ENCODE measurements around the gene FBXW9. TPM values are rescaled to one million over a fixed set of nuclear protein-coding genes. Genes with fewer than 3 reads are reported as not detected.

Gene FBXW9
- total and polyA plus RNA-seq, 2 of the 13 experiments (the other 11 are each of a cell fraction or from before 2014, with no cell fraction given), result 5.7 to 6.1 TPM

DNA sequence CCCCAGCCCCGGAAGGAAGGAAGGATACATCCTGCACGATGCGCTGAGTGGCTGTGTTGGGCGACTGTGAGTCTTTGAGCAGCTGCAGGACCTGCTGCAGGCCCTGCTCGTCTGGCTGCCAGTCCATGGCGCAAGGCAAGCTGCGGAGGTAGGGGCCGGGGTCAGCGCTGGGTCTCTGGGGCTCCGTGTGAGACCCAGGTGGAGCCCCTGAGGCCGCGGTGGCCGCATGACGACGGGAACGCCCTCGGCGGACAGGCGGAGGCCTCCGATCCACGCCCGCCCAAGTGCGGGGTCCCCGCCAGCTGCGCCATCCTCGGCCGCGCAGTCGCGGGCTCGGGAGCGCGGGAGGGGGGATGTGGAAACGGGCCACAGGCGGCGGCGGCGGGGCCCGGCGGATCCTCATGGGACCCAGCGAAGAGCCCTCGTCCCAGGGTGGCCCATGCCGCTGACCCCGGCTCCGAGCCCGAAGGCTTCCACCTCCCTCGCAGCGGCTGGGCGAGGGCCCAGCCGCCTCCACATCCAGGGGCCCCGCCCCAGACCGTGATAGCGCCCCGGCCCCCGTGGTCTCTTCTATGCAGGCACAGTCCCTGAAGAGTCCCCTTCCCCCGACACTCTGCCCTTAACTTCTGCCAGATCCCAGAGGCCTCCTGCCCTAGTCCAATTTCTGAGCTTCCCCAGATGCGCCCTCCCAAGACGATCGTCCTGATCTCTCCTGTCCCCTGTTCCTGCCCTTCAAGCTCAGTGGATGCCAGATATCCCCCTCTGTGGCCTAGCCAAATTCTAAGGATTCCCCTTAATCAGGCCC, 24.6 kb upstream of the FBXW9 start (continued):
- TF ChIP-seq, protein P1, sequence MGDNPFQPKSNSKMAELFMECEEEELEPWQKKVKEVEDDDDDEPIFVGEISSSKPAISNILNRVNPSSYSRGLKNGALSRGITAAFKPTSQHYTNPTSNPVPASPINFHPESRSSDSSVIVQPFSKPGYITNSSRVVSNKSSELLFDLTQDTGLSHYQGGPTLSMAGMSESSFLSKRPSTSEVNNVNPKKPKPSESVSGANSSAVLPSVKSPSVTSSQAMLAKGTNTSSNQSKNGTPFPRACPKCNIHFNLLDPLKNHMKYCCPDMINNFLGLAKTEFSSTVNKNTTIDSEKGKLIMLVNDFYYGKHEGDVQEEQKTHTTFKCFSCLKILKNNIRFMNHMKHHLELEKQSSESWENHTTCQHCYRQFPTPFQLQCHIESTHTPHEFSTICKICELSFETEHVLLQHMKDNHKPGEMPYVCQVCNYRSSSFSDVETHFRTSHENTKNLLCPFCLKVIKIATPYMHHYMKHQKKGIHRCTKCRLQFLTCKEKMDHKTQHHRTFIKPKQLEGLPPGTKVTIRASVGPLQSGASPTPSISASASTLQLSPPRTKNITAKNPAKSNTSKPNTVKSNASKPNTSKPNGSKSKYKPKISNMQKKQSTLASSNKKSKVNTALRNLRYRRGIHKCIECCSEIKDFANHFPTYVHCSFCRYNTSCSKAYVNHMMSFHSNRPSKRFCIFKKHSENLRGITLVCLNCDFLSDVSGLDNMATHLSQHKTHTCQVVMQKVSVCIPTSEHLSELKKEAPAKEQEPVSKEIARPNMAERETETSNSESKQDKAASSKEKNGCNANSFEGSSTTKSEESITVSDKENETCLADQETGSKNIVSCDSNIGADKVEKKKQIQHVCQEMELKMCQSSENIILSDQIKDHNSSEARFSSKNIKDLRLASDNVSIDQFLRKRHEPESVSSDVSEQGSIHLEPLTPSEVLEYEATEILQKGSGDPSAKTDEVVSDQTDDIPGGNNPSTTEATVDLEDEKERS (CRISPR knock-in tag; IDR thresholded peaks at IDR 0.05), result 0 out of 2 replicates have a peak, but pooled peaks have one; percentile 35
- TF ChIP-seq ZFX (CRISPR knock-in tag; IDR thresholded peaks at IDR 0.05; ENCODE audit: low read depth) (peak; percentile 39), ZNF33B (CRISPR knock-in tag; IDR thresholded peaks at IDR 0.05) (no peak), ETV5 (CRISPR knock-in tag; IDR thresholded peaks at IDR 0.05; ENCODE audit: borderline replicate concordance) (0 out of 2 replicates have a peak, but pooled peaks have one; percentile 18), ZNF687 (CRISPR knock-in tag; IDR thresholded peaks at IDR 0.05) (peak; percentile 44), YEATS4 (CRISPR knock-in tag; IDR thresholded peaks at IDR 0.05; ENCODE audit: borderline replicate concordance) (peak; percentile 40; the same call in 1 of the 2 replicates), ZNF768 (CRISPR knock-in tag; IDR thresholded peaks at IDR 0.05) (peak; percentile 54; the same call in 1 of the 2 replicates), ZNF792 (CRISPR knock-in tag; IDR thresholded peaks at IDR 0.05) (0 out of 2 replicates have a peak, but pooled peaks have one; percentile 26), RAD21 (CRISPR knock-in tag; IDR thresholded peaks at IDR 0.05) (0 out of 2 replicates have a peak, but pooled peaks have one; percentile 11), LRRFIP1 (CRISPR knock-in tag; conservative IDR thresholded peaks at IDR 0.05) (no peak), ZFY (CRISPR knock-in tag; IDR thresholded peaks at IDR 0.05) (peak; percentile 57)
- TF ChIP-seq, protein P2, sequence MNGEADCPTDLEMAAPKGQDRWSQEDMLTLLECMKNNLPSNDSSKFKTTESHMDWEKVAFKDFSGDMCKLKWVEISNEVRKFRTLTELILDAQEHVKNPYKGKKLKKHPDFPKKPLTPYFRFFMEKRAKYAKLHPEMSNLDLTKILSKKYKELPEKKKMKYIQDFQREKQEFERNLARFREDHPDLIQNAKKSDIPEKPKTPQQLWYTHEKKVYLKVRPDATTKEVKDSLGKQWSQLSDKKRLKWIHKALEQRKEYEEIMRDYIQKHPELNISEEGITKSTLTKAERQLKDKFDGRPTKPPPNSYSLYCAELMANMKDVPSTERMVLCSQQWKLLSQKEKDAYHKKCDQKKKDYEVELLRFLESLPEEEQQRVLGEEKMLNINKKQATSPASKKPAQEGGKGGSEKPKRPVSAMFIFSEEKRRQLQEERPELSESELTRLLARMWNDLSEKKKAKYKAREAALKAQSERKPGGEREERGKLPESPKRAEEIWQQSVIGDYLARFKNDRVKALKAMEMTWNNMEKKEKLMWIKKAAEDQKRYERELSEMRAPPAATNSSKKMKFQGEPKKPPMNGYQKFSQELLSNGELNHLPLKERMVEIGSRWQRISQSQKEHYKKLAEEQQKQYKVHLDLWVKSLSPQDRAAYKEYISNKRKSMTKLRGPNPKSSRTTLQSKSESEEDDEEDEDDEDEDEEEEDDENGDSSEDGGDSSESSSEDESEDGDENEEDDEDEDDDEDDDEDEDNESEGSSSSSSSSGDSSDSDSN (CRISPR knock-in tag; IDR thresholded peaks at IDR 0.05), result peak; percentile 67; the same call in 1 of the 2 replicates
- TF ChIP-seq, protein P3, sequence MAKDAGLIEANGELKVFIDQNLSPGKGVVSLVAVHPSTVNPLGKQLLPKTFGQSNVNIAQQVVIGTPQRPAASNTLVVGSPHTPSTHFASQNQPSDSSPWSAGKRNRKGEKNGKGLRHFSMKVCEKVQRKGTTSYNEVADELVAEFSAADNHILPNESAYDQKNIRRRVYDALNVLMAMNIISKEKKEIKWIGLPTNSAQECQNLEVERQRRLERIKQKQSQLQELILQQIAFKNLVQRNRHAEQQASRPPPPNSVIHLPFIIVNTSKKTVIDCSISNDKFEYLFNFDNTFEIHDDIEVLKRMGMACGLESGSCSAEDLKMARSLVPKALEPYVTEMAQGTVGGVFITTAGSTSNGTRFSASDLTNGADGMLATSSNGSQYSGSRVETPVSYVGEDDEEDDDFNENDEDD (CRISPR knock-in tag; IDR thresholded peaks at IDR 0.05; ENCODE audit: borderline replicate concordance), result 0 out of 2 replicates have a peak, but pooled peaks have one; percentile 13
